Esophagus squamous epithelium (tissue), 5 donors: Measurements from ENCODE around the gene ZNF772. TPM values are rescaled to one million over a fixed set of nuclear protein-coding genes. Genes with fewer than 3 reads are reported as not detected.

Source experiments
- DNase-seq: peaks from one replicate; lab custom pipeline; 2025; lab: John Stamatoyannopoulos, UW
- H3K27ac ChIP-seq, 4 donors: fragments of 200-600 bp; sonication (generic); one replicate each; pipeline ENCODE4 v1.5.1; 2016 to 2019; ENCODE audit warnings: mild to moderate bottlenecking in 1 of 4
- H3K27me3 ChIP-seq, 4 donors: fragments of 200-600 bp; sonication (generic); 1 replicate in 3 of 4; 2 replicates in 1 of 4; pipeline versions ENCODE4 v1.5.1 to v1.6.0; 2017 to 2021; ENCODE audit warnings: antibody characterized with exemption in 1 of 4
- H3K36me3 ChIP-seq, 3 donors: fragments of 200-600 bp; sonication (generic); one replicate each; pipeline ENCODE4 v1.5.1; 2016 to 2019
- H3K4me1 ChIP-seq, 3 donors: fragments of 200-600 bp; sonication (generic); one replicate each; pipeline ENCODE4 v1.5.1; 2017 to 2019
- H3K4me3 ChIP-seq, 4 donors: fragments of 200-600 bp; sonication (generic); 1 replicate in 3 of 4; 2 replicates in 1 of 4; pipeline ENCODE4 v1.5.1; 2016 to 2019; ENCODE audit warnings: mild to moderate bottlenecking in 2 of 4, moderate library complexity in 1 of 4
- H3K9me3 ChIP-seq, 3 donors: fragments of 200-600 bp; sonication (generic); one replicate each; pipeline ENCODE4 v1.5.1; 2016 to 2019
- POLR2A ChIP-seq, 4 donors: fragments of 450-650 bp; IDR thresholded peaks; one replicate each; pipeline ENCODE4 v1.6.1; 2017; ENCODE audit warnings: antibody characterized with exemption in 4 of 4, mild to moderate bottlenecking in 4 of 4, moderate library complexity in 3 of 4
- WGBS, 2 donors: methylation state at CpG; one replicate each; pipeline ENCODE4 v1.1.5; 2018; 5-methylcytosine and 5-hydroxymethylcytosine counted together
- intact Hi-C: fragments of 100-400 bp; cut with DNase I; formaldehyde crosslinking; loops from one replicate; pipeline ENCODE4 v1.15.0; 2022
- total RNA-seq, 4 donors: library from RNA; depleted of rRNA; stranded (reverse); fragments of >200 nt; gene quantifications; one replicate each; pipeline ENCODE4 v1.1.0, GENCODE V29; 2016
- TF ChIP-seq, protein P1 (sequence below), 6 experiments: fragments of 450-650 bp in 4 of 6; fragments of 200-600 bp in 2 of 6; sonication (generic) in 2 of 6; IDR thresholded peaks; one replicate each; pipeline ENCODE4 v1.5.1; 2016 to 2019; ENCODE audit warnings: antibody characterized with exemption in 6 of 6, mild to moderate bottlenecking in 4 of 6, moderate library complexity in 4 of 6
- donor health status: DM: yes; HTN: yes; CAD: no.

The ZNF772 gene
- total RNA-seq, 4 donors from 2014 or later: 3.3 to 10.9 (median 6.3) TPM

DNA sequence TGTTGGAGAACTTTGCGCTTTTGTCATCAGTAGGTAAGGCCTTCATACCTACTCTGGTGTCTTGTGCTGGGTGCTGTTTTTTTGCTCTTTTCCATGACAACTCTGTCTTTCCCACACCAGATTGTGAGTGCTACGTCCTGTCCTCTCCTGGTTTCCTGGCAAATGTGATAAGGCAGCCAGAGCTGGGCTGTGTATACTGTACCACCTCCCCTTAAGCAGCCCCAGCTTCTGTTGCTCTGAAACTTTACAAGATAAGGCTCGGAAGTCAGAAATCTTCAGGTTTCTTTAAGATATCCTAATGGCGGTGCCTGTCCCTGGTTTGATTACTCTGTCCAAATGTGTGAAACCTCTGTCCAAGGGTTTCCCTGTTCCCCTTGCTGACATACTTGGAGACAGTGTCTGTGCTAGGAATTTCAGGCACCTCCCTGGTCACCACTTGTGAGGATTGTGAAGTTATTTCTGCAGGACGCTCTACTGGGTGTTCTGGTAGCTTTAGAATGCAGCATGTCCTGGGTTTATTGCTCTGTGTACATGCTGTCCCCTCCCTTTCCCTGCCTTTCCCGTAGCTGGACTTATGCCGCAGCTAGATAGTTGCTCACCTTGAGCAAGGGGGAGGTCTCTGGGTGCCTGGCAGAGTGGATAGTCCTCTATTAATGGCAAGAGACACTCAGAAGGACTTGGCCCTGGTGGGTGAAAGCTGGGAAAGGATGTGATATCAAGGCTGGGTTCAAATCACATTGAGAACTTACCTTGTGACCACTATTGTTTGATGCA is 35.2 kb downstream of the ZNF772 start:
- peaks cover 6 to 78% (median 12%) of the 10 kb centered on the region in 3 donors for H3K36me3 ChIP-seq
- H3K4me3 ChIP-seq: no peak overlapping the region
- no peak for TF ChIP-seq POLR2A (IDR thresholded peaks at IDR 0.05)
- TF ChIP-seq, protein P1, sequence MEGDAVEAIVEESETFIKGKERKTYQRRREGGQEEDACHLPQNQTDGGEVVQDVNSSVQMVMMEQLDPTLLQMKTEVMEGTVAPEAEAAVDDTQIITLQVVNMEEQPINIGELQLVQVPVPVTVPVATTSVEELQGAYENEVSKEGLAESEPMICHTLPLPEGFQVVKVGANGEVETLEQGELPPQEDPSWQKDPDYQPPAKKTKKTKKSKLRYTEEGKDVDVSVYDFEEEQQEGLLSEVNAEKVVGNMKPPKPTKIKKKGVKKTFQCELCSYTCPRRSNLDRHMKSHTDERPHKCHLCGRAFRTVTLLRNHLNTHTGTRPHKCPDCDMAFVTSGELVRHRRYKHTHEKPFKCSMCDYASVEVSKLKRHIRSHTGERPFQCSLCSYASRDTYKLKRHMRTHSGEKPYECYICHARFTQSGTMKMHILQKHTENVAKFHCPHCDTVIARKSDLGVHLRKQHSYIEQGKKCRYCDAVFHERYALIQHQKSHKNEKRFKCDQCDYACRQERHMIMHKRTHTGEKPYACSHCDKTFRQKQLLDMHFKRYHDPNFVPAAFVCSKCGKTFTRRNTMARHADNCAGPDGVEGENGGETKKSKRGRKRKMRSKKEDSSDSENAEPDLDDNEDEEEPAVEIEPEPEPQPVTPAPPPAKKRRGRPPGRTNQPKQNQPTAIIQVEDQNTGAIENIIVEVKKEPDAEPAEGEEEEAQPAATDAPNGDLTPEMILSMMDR (IDR thresholded peaks at IDR 0.05): no peak
- peaks cover 0 to 2% (median 0%) of the 10 kb centered on the region in 3 donors for H3K4me1 ChIP-seq
- intact Hi-C loops: no loop called here
- H3K27ac ChIP-seq: no peak overlapping the region
- DNase-seq: no peak
- no peaks in the 10 kb centered on the region for H3K27me3 ChIP-seq
- H3K9me3 ChIP-seq: peaks cover 6 to 86% (median 30%) of the 10 kb centered on the region in 3 donors
- WGBS, 2 donors: 90 to 98% methylated on average over 4 to 5 of the region's 7 CpGs

DNA sequence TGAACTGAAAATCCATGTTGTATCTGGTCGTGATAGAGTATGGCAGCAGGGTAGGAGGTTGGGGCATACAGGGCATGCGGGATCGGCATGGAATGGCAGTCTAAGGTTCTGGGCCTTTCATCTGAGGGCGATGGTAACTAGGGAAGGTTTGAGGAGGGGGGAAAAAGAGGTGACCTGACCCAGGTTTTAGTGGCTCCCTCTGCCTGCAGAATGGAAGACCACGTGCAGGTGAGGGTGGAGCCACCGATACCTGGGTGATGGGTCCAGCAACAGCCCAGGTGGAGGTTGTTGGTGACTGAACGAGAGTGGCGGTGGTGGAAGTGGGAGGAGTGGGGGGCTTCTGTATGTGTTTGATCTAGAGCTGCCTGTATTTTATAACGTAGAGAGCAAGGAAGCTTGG is 38.4 kb downstream of the ZNF772 start:
- no peak for DNase-seq
- Histone ChIP-seq H3K27ac (no peak overlapping the region), H3K27me3 (no peaks in the 10 kb centered on the region), H3K36me3 (peaks cover 6 to 54% (median 12%) of the 10 kb centered on the region in 3 donors), H3K9me3 (peaks cover 6 to 57% (median 17%) of the 10 kb centered on the region in 3 donors), H3K4me3 (no peak overlapping the region), H3K4me1 (peaks cover 5 to 27% (median 16%) of the 10 kb centered on the region in 3 donors)
- TF ChIP-seq POLR2A (IDR thresholded peaks at IDR 0.05): no peak
- TF ChIP-seq, protein P1 (IDR thresholded peaks at IDR 0.05): no peak
- WGBS, 2 donors: 80 to 93% methylated on average over 9 of the region's 9 CpGs
- intact Hi-C loops: no loop called here

DNA sequence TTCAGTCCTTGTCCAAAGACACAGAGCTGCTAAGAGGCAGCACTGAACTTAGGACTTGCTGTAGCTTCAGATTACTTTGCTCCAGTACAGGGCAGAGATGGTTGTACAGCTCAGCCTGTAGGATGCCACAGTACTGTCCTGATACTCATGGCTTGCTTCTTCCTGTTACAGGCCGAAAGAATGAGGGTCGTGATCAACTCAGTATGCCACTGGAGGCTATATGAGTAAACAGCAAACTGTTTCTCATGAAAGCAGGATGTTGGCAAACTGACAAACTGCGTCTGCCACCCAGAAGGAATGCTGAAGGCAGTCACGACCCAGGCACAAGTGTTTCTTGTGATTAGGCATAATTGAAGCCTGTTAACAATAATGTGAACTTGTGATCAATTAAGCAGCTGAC is 39.4 kb downstream of the ZNF772 start:
- TF ChIP-seq, protein P1 (IDR thresholded peaks at IDR 0.05): no peak
- TF ChIP-seq POLR2A (IDR thresholded peaks at IDR 0.05): no peak
- H3K36me3 ChIP-seq: peaks cover 4 to 44% (median 6%) of the 10 kb centered on the region in 3 donors
- WGBS, 2 donors: 80 to 94% methylated on average over 4 of the region's 4 CpGs

DNA sequence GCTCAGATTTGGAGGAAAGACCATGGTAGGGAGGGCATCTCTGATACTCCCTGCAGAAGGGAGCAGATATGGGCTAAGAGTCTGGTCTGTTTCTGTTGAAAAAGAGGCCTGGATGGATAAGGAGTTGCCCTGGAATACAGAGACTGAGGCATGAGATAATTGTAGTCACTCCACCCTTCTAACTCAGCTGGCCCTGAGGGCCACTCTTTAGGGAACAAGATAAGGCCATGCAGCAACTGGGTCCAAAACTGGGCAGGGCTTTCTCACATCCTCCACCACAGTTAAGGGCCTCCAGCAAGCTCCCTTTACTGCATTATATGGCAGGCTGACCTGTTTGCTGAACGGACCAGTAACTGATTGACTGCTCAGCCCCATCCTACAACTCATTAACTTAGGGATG is 40.9 kb downstream of the ZNF772 start:
- H3K4me3 ChIP-seq: peak overlapping the region in 2 of 4 donors; percentile 74 to 89
- WGBS, 2 donors: 63 to 80% methylated on average over 1 of the region's 1 CpG
- no peak for DNase-seq

More for the DNA sequence above, 39.4 kb downstream of the ZNF772 start:
- H3K9me3 ChIP-seq: peaks cover 0 to 47% (median 8%) of the 10 kb centered on the region in 3 donors
- no peak for DNase-seq
- no peak overlapping the region for H3K27ac ChIP-seq
- intact Hi-C loops: no loop called here
- H3K27me3 ChIP-seq: no peaks in the 10 kb centered on the region
- peaks cover 5 to 27% (median 16%) of the 10 kb centered on the region in 3 donors for H3K4me1 ChIP-seq
- H3K4me3 ChIP-seq: no peak overlapping the region

More for the DNA sequence above, 40.9 kb downstream of the ZNF772 start:
- Histone ChIP-seq H3K36me3 (peaks cover 3 to 30% (median 6%) of the 10 kb centered on the region in 3 donors), H3K27ac (peak overlapping the region in 1 of 4 donors; percentile 88), H3K9me3 (peaks cover 0 to 32% (median 0%) of the 10 kb centered on the region in 3 donors), H3K4me1 (peaks cover 5 to 27% (median 16%) of the 10 kb centered on the region in 3 donors), H3K27me3 (no peaks in the 10 kb centered on the region)
- no peak for TF ChIP-seq POLR2A (IDR thresholded peaks at IDR 0.05)
- TF ChIP-seq, protein P1 (IDR thresholded peaks at IDR 0.05): no peak
- intact Hi-C loops: no loop called here
